Measurements from ENCODE around the gene LRR1.

- TF ChIP-seq, protein P1, sequence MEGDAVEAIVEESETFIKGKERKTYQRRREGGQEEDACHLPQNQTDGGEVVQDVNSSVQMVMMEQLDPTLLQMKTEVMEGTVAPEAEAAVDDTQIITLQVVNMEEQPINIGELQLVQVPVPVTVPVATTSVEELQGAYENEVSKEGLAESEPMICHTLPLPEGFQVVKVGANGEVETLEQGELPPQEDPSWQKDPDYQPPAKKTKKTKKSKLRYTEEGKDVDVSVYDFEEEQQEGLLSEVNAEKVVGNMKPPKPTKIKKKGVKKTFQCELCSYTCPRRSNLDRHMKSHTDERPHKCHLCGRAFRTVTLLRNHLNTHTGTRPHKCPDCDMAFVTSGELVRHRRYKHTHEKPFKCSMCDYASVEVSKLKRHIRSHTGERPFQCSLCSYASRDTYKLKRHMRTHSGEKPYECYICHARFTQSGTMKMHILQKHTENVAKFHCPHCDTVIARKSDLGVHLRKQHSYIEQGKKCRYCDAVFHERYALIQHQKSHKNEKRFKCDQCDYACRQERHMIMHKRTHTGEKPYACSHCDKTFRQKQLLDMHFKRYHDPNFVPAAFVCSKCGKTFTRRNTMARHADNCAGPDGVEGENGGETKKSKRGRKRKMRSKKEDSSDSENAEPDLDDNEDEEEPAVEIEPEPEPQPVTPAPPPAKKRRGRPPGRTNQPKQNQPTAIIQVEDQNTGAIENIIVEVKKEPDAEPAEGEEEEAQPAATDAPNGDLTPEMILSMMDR (IDR thresholded peaks at IDR 0.05), result no peak
- no peak for TF ChIP-seq POLR2A (IDR thresholded peaks at IDR 0.05)
These were observed 15.1 kb upstream of the LRR1 start for GRCh38 chr14:49583629-49584028.

Data from thyroid gland (tissue), 4 donors.